ENCODE results near the gene C2CD4D.
"Not testable (repeated sequence)": the region's sequence is repeated elsewhere in the genome, so short reads cannot be mapped to it uniquely, and the experiment has no call there.

The C2CD4D gene

DNA sequence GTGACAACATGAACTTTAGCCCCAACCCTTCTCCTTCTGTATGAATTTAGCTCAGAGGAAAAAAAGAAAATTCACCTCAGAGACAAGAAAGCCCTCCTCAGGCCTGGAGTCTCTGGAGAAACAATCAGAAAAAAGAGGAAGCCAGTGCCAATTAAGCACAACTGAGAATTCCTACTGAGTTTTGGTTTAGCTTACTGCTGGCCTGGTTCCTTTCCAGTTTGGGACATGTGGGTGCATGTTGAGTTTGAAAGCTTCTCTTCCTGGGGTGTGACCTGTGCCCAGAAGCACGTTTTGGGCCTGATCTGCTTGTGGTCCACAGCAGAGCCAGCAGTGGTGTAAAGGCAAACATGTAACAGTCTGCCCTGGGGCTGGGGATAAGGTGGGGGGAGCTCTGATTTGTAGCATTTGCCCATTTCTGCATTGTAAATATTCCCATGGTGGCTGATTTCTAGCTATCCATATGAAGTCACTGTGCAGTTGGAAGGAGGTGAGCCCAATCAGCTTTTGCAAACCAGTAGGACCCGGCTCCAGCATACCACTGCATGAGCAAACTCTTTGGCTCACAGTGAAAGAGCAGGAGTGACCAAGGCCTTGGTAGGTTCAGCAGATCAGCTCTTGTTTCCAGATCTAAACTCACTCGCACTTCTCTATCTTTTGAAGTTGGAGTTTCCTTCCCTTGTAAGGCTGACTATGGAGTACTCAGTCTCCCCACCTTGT is 18.6 kb upstream of the C2CD4D start:
- no peak for DNase-seq

GRCh38 chr1:151855933-151856332 is 16.3 kb upstream of the C2CD4D start:
- DNase-seq = no peak

- not testable (repeated sequence) for DNase-seq
These were observed 15.9 kb upstream of the C2CD4D start for GRCh38 chr1:151855516-151855915.

DNA sequence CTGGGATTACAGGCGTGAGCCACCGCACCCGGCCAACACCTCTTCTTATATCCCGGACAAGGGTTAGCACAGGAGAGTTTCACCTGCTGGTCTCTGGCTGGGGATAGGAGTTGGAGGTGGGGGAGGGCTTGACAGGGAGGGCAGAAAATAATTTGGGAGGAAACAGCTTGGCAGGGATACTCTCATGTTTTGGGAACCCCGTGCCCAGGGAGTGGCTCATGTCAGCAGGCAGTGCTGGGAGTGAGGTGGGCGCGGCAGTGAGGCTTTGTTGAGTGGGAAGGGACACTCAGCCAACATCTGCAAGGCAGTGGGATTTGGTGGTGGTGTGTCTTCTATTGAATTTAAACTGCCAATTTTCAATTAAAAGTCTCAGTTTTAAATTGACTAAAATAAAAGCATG is 15.0 kb upstream of the C2CD4D start:
- DNase-seq = no peak

DNA sequence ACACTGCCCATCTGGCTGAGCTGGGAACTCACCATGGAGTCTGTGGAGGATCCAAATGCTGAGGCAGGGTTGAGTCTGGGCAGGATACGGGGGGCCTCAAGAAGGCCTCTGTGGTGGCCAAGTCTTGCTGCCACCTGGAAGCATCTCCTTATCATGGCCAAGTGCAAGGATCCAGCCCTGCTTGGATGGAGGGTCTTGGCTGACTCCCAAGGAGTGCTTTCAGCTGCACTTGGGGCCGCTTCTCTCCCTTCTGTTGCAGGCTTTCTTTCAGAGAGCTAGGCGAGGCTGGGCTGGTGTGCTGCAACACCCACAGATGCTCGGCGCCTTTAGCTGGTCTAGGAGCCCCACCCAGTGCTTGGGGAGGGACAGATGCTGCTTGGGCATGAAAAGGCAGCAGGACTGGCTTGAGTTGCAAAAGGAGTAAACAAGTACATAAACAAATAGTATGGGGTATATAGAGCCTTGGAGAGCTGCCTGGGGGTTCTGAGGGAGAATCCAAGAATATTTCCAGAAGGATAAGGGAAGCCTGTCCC is 13.9 kb upstream of the C2CD4D start, which contains the start of gene THEM5:
Gene THEM5 (minus strand): TSS at position 302 of the 533 bp plus-strand sequence. CDS start 147 bp downstream, at position 155.
- no peak for DNase-seq

GRCh38 chr1:151852733-151853132 is 13.1 kb upstream of the C2CD4D start:
- DNase-seq = no peak

GRCh38 chr1:151851886-151852285 is 12.3 kb upstream of the C2CD4D start:
- DNase-seq = no peak

DNA sequence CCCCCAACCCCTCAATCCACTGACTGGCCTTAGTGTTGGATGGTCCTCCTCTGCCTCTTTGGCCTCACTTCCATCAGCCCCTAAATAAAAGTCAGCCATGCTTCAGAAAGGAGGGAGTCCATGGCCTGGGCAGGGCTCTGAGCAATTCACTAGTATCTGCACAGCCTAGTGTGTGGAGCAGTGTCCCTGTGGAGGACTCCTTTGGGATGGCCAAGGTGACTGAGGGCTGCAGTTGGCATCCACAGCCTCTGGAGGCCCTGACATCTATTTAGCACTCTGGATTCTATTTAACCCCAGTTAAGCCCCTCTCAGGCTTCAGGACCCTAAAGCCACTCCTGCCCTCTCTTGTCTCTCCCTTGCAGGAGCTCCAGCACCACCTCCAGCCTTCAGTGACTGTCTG is 10.3 kb upstream of the C2CD4D start:
- no peak for DNase-seq

DNA sequence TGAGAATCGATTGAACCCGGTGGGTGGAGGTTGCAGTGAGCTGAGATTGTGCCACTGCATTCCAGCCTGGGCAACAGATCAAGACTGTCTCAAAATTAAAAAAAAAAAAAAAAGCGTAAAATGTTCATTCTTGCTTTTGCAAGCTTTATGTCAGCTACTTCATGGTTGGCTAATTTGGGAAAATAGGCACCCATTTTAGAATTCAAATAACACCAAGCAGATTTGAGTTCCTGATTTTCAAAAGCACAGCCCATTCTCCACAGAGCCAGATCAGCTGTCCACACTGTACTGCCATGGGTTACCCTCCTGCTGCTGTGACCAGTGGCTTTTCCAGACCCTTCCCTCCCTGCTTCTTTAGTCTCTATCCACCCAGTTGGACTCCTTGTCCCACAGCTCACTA is 9.5 kb upstream of the C2CD4D start:
- DNase-seq = no peak

DNA sequence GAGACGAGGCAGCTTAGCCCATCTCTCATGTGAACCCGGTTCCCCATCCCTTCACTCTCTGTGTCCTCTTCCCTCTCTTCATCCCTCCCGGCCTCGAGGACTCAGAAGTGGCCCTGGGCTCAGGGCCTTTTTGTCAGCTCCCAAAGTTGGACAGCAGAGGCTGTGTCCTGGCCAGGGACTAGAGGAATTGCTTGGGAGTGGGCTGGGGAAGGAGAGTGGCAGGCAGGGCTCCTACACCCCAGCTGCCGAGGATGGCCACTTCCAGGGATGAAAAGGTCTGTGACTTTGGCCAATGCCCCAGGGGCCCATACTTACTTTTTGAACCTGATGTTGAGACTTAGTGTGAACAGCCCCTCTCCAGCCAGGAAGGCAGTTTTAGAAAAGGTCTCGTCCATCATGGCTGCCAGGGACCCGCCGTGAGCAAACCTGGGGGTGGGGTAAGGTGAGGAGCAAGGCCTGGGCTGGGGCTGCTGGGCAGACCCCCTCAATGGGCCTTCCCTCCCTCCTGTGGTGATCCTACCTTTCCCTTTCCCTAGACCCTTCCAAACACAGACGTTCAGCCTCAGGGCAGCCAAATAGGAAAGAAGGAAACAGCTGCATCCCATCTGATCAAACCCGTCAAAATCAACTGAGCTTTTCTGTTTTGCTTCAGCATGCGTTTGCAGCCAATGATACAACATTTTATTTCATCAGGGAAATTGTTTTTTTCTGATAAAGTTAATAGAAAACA is 8.4 kb upstream of the C2CD4D start:
- DNase-seq = no peak

DNA sequence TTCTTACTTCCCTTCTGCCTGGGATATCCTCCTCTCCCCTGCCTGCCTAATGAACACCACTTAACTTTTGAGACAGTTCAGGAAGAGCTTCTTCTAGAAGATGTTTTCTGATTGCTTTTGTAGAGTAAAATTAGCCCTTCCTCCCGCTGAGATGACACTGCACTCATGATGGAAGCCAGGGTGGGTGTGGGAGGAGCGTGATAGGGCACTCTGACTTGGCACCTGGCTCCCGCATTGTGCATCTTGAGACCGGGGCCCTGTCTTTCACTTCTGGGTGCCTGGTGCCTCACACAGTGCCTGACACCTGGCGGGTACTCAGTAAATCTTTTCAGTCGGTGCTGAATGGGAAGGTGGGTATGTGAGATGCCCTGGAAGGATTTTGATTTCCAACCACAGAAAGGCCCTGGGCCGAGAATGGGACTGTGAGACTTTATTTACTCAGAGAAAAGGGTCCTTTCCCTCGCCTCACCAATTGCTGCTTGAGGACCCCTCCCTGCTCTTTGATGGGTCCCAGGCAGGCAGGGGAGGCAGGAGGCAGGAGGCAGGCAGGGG is 7.1 kb upstream of the C2CD4D start:
- DNase-seq = no peak

DNA sequence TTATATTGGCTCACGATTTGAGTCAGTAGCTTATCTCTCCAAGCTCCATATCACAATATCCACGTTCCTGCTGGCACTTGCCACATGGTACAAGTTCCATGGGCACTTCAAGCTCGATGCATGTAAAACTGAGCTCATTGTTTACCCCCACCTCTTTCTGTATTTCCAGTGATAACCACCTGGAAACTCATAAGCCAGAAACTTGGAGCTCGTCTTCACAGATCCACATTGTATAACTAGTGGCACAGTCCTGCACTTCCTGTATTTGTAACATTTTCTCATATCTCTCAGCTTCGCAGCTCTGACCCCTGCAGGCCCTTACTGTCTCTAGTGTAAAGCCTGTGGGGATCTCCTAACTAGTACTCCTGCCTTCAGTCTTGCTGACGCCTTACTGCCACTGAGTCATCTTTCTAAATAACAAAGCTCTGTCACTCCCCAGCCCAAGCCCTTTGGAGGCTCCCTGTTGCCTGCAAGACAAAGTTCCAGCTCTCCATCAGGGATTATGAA is 6.5 kb upstream of the C2CD4D start:
- DNase-seq = no peak

GRCh38 chr1:151843398-151843797 is 3.8 kb upstream of the C2CD4D start:
- no peak for DNase-seq

- DNase-seq = no peak
These were observed 1.5 kb upstream of the C2CD4D start for GRCh38 chr1:151841141-151841540.

GRCh38 chr1:151840421-151840820 is 801 bp upstream of the C2CD4D start:
- no peak for DNase-seq

- no peak for DNase-seq
These were observed 573 bp downstream of the C2CD4D start for GRCh38 chr1:151839082-151839412.

DNA sequence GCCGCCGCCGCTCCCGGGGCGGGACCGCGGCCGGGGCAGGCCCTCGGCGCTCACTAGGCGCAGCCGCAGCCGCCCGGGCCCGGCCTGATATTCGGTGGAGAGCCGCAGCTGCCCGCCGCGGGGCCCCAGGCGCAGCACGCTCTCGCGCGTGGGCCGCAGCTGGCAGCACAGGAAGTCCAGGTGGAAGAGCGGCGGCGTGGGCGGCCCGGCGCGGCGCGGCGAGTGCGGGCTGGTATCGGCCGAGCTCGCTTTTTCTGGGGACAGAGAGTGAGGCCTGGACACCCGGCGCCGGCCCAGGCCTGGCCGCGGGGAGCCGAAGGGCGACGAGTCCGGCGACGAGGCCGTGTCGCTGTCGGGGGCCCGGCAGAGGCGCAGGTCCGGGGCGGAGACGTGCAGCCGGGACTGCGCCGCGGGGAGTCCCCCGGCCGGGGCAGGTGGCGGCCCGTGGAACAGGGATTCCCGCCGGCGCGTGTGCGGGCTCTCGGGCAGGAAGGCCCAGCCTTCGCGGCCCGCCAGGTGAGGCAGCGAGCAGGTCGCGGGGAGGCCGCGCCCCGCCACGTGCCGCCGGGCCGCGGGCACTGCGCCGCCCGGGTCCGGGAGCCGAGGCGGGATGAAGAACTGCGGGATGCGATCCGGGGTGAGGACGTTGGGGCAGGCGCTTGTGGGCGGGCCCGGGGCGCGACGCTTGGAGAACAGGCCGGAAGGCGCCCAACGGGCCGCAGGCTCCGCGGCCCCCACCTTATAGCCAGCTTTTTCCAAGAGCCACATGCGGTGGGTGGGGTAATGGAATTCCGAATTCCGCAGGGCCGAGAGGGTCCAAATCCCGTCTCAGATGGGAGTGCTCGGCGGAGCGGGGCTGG is 1.2 kb downstream of the C2CD4D start:
- DNase-seq = no peak

GRCh38 chr1:151837884-151838221 is 1.8 kb downstream of the C2CD4D start:
- no peak for DNase-seq

DNA sequence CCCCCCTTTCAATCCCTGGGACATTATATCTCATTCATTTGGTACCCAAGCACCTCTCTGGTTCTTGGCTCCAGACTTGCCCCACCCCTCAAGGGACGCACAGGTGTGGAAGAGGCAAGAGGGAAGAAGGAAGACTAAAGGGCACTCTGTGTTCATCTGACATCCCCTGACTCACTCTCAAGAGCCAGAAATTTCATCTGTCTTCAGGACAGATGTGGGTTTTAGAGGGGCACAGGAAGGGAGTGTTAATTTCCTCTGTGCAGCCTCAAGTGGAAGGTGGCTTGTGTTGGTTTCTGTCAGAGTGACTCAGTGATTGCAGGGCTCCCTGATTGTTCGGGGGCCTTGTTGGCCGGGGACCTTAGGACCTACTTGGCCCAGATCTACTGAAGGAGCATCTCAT is 2.4 kb downstream of the C2CD4D start:
- peak; percentile 33 for DNase-seq

DNA sequence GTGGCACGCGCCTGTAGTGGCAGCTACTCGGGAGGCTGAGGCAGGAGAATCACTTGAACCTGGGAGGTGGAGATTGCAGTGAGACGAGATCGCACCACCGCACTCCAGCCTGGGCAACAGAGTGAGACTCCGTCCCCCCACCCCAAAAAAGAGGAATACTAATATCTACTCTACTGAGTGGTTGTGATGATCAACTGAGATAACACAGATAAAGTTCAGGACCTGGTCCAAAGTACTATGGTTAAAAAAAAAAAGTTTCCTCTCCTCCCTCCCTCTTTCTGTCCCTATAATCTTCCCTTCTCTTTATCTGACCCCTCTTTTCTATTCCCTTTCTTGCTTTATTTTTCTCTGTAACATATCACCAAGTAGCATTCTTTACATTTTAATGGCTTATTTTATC is 4.0 kb downstream of the C2CD4D start:
- no peak for DNase-seq

DNA sequence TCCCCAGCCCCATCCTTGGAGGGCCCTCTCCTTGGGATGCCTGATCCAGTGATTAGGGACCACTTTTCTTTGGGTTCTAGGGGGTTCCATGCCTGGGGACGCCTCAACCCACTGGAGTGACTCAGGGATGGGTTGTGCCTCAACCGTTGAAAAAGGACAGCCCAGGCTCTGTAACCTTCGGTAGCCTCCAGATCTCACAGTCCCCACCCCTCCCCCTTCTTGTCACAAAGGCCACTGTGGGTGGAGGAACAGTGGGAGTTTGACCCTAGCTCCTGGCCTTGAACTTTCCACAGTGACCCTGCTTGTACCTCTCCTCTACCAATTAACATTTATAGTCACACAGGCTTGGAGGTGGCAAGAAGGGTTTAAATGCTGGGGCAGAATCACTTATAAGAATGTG is 5.4 kb downstream of the C2CD4D start:
- no peak for DNase-seq

DNA sequence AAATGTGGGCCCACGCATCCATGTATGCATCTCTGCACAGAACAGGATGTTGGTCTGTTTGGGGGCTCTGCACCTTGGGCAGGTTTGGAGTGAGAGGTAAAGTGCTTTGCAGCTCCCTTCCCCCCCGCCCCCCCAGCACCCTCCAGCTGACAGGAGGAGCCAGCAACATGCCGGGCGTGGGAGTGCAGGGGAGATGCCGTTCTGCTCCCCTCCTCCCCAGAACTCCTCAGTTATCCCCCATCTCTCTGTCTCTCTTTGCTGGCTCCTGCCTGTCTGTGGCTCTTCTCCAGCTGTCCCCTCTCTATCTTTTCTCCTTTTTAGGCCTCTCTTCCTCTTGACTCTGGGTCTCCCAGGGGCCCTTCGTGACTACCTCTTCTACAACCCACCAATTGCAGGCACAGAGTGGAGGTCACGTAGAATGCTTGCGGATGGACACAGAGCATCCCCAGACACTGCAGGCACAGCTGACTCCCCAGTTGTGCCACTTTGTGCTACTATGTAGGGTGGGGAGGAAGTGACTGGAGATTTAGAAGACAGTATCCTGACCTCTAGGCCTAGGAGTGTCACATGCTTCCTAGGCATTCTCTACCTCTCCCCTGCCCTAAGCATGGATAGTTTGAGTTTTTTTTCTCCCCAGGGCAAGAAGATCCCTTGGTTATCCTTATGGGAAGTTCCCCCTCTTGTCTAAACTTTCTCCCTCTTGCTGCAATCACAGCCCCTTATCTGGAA is 6.3 kb downstream of the C2CD4D start:
- DNase-seq = no peak

Measured in DMS79 (cell line).